Putamen (tissue), 1 donor: ENCODE data around the gene PWWP3B.
"Not testable (repeated sequence)": the region's sequence is repeated elsewhere in the genome, so short reads cannot be mapped to it uniquely, and the experiment has no call there.

ENCODE experiments used
- DNase-seq: peaks from one replicate; pipeline ENCODE4 v3.0.0-alpha.2; 2016; ENCODE audit warnings: low spot score

PWWP3B gene

GRCh38 chrX:106168107-106168506, at the start of gene PWWP3B:
PWWP3B (plus strand) TSS chrX:106168305; CDS start chrX:106205433, 37,128 bp downstream.
- no peak for DNase-seq

DNA sequence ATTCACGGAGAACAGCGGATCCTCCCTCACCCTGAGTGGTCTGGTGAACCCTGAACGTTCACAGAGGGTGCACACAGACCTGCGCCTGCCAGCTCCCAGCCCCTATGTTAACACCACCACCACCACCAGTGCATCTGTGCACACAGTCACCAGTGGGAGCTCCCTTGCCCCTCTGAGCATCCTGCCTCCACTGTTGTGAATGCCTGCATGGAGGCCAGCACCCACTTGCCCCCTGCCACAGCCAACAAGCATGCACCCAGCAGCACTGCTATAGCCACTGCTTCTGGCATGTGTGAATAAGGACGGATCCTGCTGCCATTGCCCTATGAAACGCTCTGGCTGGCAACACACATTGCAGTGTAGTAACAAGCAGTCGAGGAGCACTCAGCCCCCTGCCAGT, 29.1 kb upstream of the PWWP3B start:
- no peak for DNase-seq

DNA sequence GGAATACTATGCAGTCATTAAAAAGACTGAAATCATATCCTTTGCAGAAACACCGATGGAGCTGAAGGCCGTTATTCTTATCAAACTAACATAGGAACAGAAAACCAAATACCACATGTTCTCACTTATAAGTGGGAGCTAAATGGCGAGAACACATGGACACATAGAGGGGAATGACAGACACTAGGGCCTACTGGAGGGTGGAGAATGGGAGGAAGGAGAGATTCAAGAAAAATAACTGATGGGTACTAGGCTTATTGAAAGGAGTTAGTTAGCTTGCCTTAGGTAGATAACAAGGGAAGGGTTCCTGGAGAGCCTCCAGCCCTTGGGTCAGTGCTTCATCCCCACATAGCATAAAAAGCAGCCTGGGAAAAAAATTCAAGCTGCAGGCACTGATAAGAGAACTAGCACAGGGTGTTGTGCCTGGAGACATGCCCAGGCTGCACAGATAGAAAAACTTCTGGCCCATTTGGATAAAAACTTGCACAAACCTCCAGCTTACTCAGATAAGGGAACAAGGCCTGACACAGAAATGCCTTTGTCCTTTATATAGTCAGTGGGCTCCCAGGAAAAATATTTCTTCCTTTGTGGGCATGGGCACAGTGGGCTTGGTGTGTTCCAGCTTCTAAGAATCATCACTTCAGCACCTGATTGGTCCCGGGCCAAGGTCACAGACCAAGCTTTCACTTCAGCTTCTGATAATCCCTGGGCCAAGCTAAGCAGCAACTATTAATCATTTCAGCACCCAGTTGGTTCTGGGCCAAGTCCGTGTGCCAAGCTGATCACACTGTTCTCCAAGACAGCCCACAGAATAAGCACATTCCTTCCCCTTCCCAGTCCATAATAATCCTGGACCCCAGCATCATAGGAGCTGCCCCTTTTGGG, 23.1 kb upstream of the PWWP3B start:
- no peak for DNase-seq

DNA sequence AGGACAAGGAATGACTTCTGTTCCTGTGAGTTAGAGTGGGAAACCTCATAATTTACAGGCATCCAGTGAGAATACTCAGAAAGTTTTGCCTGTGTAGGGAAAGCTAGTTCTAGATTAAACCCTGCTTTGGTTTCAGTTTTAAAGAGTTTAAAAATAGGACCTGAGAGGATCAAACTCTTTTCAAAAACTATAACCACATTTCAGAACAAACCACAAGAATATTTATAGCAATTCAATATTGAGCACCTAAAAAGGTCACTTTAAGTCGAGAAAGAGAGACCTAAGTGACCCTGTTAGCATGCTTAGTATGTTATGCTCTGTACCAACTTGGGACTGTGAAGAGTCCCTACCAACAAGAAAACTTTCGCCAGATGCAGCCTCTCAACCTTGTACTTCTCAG, 17.4 kb upstream of the PWWP3B start:
- no peak for DNase-seq

GRCh38 chrX:106159861-106160282, 8.2 kb upstream of the PWWP3B start:
- no peak for DNase-seq

GRCh38 chrX:106170318-106170717, 2.2 kb downstream of the PWWP3B start:
- no peak for DNase-seq

- no peak for DNase-seq
Measured at GRCh38 chrX:106171293-106171820, 3.3 kb downstream of the PWWP3B start.

DNA sequence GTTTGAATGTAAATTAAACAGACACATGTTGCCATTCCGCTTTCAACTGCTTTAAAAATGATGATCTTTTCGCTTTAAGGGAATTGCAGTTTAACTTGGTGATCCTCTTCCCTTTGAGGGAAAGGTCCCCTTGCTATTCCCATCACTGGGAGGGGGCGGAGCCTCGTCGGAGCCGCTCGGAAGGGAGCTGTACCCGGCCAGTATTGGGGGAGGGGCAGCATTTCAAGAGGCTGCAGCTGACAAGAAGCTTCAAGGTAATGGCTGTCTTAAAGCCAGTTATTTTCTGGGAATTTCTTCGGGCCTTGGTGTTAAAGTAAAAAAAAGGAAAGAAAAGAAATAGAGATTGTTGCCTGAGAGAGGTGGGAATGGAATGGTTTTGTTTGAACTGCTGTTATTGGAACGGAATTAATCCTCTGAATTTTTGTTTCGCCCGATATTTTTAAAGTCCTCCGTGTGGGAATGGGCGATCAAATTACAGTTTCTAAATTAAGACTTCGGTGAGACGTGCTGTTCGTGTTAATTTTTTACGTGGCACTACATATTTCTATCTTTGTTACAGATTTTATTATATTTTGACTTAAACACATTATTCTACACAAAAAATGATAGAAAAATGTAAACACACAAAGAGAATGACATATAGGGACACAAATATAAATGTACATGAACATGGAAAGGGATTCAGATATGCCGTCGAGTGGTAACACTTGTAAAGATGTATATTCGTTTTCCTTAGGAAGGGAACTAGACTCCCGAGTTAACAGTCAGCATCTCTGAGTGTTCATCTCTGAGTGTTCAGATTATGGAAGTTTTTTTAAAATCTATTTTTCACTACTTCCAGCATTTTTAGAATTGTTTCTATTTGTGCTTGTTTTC, 9.2 kb downstream of the PWWP3B start:
- peak; percentile 39 for DNase-seq

- DNase-seq: no peak
Measured at GRCh38 chrX:106177982-106178321, 9.8 kb downstream of the PWWP3B start.

GRCh38 chrX:106178826-106179225, 10.7 kb downstream of the PWWP3B start:
- DNase-seq: no peak

DNA sequence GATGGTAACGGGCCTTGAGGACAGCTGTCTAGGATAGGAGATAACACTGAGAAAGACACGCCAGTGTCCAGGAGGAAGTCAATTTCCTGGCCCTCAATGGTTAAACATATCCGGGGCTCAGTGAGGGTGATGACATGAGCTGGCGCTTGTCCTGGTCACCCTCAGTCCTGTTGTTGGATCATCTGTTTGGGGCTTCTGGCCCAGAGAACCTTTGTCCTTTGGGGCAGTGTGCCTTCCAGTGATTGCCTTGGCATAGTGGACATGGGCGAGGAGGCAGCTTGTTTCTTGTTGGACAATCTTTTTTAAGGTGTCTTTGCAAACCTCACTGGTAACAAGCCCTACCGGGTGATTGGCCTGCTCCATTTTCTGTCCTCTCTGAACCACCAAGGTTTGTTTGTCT, 15.6 kb downstream of the PWWP3B start:
- not testable (repeated sequence) for DNase-seq

DNA sequence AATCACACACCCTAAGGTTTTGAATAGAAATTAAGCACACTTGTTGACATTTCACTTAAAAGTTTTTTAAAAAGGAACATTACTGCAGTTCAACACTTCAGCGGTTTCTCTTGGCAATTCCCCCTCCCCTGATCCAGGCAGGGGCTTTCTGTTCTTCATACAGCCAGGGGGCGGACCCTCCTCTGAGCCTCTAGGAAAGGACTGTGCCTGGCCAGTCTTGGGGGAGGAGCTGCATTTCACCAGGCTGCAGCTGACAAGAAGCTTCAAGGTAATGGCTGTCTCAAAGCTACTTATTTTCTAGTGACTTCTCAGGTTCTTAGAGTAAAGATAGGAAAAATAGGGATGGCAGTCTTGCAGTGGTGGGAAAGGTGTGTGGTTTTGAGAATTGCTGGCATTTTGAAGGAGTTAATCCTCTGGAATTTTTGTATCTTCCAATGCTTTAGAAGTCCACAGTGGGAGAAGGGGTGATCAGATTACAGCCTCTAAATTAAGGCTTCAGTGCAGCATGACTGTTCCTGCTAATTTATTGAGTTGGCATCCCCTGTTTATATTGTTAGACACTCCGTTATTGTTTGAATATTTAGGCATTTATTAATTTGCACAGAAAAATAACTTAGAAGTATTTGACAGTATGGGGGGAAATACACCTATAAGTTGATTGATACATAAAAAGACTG, 33.5 kb downstream of the PWWP3B start:
- DNase-seq: no peak

DNA sequence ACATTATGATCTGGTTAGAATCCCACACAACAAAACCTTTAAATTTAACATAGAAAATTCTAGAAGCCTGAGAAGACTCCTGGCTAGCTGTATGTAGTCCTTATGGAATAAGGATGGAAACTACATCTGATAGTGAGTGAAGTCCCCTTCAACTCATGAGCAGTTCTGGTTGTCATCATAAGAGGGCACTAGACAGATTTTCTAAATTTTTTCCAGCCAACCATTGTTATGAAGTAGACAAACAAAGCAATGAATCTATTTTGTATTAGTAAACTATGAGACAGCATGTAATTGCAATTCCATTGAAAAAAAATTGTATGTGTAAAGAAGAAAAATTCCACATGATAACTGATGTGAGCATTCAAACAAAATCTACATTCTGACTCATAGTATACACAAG, 35.2 kb downstream of the PWWP3B start:
- no peak for DNase-seq

GRCh38 chrX:106208154-106208553, 40.0 kb downstream of the PWWP3B start:
- no peak for DNase-seq
